ENCODE data around the gene FOXF2.
A peak's percentile ranks its signal among the peaks of the same experiment; 100 is the strongest.

Gene FOXF2

GRCh38 chr6:1378065-1379016, 11.0 kb upstream of the FOXF2 start:
- DNase-seq (ENCODE audit: low read depth in 4 of 4, low spot score in 1 of 4) = no peak

GRCh38 chr6:1379017-1379787, 10.2 kb upstream of the FOXF2 start:
- no peak for DNase-seq (ENCODE audit: low read depth in 4 of 4, low spot score in 1 of 4)

- no peak for DNase-seq (ENCODE audit: low read depth in 4 of 4, low spot score in 1 of 4)
Measured at GRCh38 chr6:1379788-1380147, 9.6 kb upstream of the FOXF2 start.

DNA sequence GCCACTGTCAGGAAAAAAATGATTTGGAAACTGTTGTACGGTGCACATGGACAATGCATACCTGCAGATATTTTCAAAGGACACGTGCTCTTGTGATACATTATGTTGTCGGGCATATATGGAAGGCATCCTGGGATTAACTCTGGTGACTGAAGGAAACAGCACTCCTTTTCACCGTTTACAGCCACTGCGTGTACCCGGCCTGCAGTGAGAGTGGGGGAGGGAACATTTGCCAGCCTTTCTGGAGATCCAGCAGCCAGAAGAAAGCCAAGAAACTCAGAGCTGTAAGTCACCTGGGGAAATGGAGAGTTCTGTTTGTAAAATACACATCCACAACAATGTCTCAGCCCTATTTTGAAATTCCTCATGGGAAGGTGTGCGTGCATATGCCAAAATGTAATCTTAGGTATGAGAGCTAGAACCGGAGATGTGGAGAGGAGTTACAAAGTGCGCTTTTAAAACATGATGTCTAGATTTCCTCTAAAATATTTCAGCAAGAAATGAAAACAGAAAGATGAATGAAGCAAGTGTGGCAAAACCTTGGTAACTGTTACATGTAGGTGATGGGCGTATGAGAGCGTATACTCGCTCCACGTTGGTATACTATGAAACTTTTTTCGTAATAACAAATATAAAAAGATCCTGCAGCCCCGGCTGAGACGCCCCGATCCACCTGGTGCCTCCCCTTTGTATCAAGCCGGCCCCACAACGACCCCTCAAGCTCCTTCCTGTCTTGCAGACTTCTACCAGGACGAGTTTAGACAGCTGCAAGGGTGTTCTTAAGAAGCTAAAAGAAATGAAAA, 8.6 kb upstream of the FOXF2 start:
- DNase-seq (ENCODE audit: low read depth in 4 of 4, low spot score in 1 of 4) = no peak

DNA sequence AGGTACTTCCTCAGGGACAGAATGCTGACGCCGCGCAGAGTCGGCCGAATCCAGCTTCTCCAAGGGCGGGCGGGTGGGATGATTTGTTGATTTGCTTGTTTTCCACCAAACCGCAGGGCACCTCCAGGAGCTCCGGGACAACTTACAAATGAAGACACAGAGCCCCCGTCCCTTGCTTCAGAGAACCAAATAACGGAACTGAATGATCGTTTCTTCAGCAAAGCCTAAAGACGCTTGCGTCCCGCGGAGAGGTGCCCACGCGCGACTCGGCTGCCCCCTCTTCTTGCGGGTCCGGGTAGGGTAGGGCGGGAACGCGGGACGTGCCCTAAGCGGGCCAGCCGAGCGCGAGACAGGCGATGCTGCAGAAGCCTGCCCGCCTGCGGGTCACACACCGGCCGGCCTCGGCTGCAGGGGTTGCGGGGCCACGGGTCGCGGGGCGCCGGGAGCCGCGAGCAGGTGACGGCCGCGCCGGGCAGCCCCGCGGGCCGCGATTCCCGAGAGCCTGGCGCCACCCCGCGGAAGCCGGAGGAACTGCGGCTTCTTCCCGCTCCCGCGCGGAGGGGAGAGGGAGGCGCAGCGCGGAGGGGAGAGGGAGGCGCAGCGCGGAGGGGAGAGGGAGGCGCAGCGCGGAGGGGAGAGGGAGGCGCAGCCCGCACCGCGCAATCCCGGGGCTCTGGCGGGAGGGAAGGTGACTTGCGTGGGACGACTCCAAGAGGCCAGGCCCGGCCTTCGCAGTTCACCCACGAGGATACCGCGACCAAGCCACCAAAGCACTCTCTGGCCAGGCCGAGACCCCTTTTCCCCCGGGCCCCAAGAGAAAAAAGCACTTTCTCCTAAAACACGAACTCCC, 7.7 kb upstream of the FOXF2 start:
- DNase-seq (ENCODE audit: low read depth in 4 of 4, low spot score in 1 of 4) = peak; percentile 41 to 55 (median 46)

DNA sequence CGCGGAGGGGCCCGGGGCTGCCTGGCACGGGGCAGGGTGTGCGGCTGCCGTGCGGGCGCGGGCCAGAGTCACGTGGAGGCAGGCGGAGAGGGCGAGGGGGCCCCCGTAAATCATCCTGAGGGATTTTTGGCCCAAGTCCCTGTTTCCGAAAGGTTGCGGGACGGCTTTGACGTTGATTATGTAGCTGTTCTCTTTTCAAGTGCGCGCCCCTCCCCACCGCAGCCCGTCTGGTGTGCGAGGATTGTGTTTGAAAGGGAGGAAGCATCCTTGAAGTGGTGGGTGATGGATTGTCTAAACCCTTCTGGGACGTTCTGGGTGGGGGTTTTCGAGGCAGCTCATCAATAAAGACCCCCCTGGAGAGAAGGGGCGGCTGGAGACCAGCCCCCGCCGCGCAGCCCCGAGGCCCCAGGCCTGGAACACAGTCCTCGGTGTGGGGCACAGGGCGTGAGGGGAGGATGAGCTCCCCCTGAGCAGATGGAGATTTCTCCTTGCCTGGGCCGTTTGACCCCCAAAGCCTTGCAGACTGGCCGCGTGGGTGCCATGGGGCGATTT, 7.0 kb upstream of the FOXF2 start:
- DNase-seq (ENCODE audit: low read depth in 4 of 4, low spot score in 1 of 4) = no peak

DNA sequence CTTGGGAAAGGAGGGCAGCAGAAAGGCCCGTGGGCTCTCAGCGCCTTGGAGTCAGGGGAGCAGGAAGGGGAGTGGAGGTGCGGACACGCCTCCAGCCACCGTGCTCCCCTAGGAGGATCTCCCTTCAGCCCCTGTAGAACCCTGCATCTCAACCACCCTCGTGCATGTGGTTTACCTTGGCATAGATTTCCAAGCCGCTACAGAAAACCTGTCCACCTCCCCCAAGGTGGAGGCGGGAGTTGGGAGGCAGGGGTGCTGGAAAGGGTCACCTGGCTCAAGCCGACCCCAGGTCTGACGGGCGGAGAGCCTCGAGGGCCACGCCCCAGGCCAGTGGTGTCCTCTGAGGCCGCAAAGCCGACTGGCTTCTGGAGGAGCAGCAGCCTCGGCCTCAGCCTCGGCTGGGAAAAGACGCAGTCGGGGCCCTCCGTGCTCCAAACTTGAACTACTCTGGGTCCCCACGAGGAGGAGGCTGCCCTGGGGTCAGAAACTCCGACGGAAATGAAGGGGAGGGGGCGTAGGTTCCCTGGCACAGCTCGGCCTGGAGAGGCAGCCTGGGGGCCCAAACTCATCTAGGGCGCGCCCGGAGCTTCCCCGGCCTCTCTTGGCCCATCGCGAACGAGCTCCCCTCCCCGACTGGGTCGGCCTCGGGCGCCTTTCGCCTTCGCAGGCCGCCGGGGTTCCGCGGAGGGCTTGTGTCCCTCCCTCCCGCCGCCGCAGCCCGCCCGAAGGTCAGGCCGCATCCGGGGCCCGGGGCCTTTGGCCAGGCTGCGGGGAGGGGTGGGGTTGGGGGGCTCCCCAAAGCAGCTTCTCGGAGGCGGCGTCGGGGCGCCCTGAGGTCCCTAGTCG, 6.3 kb upstream of the FOXF2 start:
- no peak for DNase-seq (ENCODE audit: low read depth in 4 of 4, low spot score in 1 of 4)

DNA sequence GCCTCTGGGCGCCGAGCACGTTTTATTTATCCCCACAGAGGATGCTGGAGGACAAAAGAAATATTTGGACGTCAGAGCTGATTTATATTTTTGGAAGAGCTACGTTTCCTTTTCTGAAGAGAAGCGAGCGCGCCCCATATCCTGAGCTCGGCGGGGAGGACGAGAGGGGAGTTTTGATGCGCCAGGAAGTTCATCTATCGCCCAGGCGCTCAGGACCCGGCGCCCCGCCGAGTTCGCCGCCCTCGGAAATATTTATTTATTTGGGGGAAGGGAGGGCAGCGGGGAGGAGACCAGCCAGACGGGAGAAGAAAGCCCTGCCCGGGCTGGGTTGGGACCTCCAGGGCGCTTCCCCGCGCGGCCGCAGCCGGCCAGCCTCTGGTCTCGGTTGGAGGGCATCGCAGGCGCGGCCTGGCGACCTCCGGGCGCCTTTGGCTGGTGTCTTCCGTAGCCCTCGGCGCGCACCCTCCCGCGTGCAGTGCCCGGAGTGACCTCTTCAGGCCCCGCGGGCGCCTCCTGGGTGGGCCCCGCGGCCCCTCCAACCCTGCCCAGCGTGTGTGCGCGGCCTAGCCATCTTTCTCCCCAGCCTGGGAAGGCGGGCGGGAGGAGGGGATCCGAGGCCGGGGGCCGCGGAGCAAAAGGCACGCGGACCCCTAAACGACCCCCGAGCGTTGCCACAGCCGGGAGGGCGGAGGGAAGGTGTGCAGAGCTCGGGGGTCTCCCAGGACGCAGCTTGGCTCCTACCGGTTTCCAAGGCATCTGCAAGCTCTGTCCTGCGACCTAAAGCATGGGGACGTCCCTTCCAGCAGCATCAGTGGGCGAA, 5.4 kb upstream of the FOXF2 start:
- DNase-seq (ENCODE audit: low read depth in 4 of 4, low spot score in 1 of 4) = no peak

DNA sequence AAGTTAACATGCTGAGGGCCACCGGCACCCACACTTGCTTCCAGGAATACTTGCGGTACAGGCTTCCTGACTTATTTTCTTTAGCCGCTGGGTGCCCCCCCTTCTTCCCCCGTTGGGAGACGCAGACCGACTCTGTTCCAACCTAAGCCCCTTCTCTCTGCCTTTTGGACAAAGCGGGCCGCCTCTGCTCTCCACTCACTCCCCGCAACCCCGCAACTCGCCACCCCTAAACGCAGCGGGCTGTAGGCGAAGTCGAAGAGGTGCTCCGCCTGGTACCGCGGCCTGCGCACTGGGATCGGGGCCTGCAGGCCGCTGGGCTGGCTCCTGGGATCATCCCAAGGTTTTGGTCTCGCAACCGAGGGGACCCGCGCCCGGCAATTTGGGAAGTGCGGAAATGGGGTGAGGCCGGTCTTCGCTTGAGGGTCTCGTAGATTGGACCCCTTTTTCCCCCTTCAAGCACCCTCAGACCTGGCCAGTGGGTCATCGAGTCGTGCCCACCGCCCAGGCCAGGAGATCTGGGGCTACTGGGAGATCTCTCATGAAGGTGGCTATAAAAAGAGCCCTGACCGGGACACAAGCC, 4.7 kb upstream of the FOXF2 start:
- no peak for DNase-seq (ENCODE audit: low read depth in 4 of 4, low spot score in 1 of 4)

GRCh38 chr6:1385129-1386037, 4.0 kb upstream of the FOXF2 start:
- no peak for DNase-seq (ENCODE audit: low read depth in 4 of 4, low spot score in 1 of 4)

- DNase-seq (ENCODE audit: low read depth in 4 of 4, low spot score in 1 of 4) = no peak
Measured at GRCh38 chr6:1386038-1386709, 3.2 kb upstream of the FOXF2 start.

DNA sequence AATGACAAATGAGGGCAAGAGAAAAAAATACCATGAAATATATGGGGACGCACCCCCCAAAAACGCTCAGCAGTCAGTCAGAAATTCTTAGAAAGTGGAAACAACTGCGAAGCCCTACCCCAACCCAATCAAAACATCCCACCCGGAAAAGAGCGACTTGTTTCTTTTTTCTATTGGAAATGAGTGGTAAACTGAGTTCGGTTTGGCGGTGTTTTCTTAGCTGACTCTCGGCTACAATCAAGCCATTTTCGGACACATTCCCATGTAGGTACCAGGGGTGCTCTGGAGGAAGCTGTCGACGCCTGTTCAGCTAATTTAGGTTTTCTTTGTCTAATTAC, 1.9 kb upstream of the FOXF2 start:
- DNase-seq (ENCODE audit: low read depth in 4 of 4, low spot score in 1 of 4) = no peak

DNA sequence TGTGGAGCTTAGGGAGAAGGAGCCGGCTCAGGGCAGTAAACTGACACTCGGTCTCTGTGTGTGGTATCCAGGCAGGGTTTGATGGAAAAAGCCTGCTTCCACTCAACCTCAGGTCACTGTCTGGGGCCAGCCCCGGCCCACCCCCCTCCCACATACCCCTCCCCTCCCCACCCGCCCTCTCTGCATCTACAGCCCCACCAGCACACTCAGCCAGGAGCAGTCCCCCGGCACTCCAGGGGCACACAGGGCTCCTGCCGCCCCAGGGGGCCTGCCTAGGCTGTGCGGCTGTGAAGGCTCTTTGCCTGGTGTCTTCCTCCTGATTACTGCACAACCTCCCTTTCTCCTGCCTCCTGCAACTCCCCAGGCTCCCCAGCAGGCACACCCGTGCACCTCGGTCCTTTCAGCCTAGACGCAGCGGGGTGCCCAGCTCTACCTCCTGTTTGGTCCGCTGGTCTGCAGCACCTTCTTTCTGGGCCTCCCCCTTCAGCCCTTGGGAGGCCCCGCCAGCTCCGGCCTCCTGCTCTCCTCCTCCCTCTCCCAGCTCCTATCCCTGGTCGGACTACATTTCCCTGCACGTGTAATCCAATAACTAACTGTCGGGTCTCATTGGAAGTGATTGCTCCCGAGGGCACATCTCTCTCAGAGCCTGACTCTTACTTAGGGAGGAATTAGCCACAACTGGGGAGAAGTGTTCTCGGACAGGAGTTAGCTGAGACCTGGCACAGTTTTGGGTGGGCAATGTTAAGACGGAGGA, 1.3 kb upstream of the FOXF2 start:
- no peak for DNase-seq (ENCODE audit: low read depth in 4 of 4, low spot score in 1 of 4)

DNA sequence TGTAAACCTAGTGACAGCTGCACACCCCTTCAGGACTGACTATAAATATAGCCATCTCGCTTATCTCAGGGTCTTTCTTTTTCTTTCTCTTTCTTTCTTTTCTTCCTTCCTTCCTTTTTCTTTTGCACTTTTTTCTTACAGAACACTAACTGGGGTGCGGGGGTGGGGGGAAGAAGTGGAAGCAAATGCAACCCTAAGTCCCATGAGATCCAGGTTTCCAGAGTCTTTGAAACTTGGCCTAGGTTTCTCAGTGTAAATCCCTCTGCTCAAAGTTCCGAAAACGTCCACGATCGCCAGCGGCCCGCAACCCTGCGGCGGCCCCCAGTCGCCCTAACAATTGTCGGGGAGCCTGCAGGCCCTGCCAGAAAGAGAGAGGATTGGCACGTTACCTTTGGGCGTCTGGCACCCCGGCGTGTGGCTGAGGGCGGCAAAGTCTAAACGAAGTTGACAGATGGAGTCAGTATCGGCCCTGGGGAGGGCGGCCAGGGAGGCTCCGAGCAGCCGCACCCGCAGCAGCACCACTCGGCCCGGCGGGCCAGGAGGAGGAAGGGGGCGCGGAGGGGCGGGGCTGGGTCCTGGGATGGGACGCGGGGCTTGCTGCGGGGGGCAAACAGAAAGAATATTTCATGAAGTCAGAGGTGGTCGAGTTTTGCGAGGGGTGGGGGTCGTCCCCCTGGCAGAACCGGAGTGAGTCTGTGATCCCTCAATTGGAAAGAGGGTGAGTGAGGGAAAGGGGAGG, 577 bp upstream of the FOXF2 start:
- DNase-seq (ENCODE audit: low read depth in 4 of 4, low spot score in 1 of 4) = no peak
